ENCODE measurements around the gene DOCK2.

DNA sequence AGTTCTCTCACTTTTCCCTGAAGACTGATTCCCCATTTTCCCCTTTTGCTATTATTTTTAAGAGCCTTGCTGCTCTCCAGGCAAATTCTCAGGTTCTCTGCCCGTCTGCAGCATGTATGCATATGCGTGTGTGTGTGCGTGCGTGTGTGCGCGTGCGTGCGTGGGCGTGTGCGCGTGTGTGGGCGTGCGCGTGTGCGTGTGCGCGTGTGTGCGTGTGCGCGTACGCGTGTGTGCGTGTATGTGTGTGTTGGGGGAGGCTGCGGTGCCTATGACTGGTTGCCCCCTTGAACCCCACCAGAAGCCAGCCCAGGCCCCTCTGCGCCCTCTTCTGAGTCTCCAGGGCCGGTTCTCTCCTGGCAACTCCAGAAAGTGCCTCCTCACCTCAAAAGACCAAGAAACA is 467.6 kb downstream of the DOCK2 start:
- TF ChIP-seq, protein P1, sequence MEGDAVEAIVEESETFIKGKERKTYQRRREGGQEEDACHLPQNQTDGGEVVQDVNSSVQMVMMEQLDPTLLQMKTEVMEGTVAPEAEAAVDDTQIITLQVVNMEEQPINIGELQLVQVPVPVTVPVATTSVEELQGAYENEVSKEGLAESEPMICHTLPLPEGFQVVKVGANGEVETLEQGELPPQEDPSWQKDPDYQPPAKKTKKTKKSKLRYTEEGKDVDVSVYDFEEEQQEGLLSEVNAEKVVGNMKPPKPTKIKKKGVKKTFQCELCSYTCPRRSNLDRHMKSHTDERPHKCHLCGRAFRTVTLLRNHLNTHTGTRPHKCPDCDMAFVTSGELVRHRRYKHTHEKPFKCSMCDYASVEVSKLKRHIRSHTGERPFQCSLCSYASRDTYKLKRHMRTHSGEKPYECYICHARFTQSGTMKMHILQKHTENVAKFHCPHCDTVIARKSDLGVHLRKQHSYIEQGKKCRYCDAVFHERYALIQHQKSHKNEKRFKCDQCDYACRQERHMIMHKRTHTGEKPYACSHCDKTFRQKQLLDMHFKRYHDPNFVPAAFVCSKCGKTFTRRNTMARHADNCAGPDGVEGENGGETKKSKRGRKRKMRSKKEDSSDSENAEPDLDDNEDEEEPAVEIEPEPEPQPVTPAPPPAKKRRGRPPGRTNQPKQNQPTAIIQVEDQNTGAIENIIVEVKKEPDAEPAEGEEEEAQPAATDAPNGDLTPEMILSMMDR (conservative IDR thresholded peaks at IDR 0.05; ENCODE audit: low read length), result no peak
- TF ChIP-seq EZH2phosphoT487 (IDR thresholded peaks at IDR 0.05; ENCODE audit: borderline replicate concordance), result no peak

Data from Loucy (cell line).